Activated T-cell treated with anti-CD3 and anti-CD28 coated beads, Interleukin-2, amount 50 U/mL, for 1 hour (primary cell): ENCODE data around the gene XRCC5.
"Not testable (repeated sequence)": the region's sequence is repeated elsewhere in the genome, so short reads cannot be mapped to it uniquely, and the experiment has no call there.

Experiments
- DNase-seq: peaks from one replicate; pipeline ENCODE4 v3.0.0-alpha.2; 2020

Gene XRCC5

DNA sequence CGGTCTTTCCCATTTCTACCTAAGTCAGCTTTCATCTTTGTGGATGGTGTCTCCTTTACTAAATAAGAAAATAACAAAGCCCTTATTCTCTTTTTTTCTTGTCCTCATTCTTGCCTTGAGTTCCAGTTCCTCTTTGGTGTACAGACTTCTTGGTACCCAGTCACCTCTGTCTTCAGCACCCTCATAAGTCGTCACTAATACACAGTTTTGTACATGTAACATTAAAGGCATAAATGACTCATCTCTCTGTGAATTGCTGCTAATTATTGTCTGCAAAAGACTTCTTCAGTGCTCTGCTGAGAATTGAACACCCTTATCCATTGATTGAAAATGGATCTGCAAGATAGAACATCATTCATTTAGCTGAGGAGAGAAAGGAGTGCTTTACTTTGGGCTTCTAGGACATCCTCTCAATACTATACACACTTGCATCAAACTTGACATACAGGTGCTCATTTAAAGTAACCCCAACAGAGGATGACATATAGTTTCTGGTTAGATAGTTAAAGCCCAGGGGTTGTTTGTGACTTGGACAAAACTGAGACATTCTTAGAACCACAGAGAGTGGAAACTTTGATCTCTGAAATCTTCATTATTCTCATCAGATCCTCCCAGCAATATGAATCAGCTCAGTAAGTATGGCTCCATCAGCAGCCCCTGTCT lies 97.0 kb downstream of the XRCC5 start:
- DNase-seq = no peak

DNA sequence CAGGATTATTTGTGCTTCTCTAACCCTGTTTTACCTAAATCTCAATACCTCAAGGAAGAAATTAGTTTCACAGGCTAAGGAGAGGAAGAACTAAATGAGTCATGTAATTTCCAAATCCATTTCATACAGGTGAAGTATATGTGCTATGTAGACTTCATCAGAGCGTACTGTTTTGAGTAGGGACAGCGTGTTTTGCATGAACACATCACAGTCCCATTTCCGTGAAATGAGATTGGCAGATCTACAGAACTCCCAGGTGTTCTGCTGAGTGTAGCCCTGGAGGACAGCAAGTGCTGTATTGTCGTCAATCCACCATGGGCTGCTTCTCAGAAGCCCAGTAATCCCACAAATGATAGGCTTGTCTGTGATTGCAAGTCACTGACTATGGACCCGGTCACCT lies 97.7 kb downstream of the XRCC5 start:
- DNase-seq = no peak

DNA sequence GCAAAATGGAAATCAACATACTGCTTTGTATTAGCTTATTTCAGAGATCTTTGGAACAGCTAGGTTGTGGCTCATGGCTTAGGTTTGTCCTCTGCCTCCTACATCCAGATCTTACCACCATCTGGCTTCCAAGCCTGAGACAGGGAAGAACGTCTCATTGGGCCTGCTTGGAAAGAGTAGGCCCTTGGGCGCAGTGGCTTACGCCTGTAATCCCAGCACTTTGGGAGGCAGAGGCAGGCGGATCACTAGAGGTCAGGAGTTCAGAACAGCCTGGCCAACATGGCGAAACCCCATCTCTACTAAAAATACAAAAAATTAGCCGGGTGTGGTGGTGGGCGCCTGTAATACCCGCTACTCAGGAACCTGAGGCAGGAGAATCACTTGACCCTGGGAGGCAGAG lies 99.5 kb downstream of the XRCC5 start:
- not testable (repeated sequence) for DNase-seq

DNA sequence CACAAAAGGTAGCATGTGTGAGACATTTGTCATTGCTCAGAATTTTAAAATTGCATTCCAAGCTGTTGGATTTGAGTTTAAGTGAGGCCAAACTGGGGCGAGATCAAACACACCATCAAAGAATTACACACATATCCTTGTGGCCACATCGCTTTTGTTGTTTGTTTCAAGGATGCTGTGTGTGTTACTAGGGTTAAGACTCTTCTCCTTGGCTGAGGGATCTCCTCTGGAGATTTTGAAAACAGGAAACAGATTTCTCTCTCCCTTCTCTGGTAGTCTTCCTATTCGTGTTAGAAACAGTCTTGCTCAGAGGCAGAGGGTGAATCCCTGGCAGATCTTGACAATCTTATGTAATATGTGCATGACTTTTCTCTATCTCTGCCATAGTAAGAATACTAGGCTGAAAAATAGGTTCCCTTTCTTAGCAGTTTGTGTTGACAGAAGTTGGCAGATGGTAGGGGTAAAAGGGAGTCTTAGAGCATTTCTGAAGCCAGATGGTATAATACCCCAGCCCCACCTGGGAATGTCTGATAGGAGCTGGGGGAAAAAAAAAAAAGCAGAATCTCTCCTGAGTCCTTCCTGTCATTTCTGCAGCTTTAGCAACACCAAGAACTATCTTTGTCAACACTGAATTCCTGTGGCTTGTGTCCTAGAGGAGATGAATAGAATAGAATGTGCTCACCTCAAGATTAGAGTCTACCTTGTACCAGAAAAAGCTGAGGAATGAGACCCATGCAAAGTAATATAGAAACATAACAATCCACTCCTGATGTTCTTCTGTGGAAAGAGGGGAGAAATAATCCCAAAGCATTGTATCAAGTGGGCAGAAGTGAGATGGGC lies 101.8 kb downstream of the XRCC5 start:
- no peak for DNase-seq

DNA sequence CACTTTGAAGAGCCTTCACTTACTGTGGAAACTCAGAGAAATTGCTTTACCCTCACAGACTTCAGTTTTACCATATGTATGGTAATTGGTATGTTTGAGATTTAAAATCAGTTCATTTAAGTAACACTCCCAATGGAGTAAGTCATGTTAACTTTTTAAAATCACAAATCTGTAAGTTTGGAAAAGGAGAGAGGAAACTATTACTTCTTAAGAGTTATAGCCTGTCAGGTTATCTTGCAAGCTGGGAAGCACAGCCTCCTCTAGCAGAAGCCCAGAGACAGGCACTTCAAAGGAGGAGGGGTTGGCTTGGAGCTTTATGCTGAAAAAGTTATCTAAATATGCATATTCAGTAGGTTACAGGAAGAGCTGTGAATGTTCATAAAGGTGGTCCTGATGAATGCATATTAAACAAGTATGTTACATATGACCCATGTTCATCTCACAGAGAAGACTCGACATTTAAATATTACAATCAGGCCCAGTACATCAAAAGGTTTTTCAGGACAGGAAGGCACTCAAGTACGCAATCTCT lies 102.5 kb downstream of the XRCC5 start:
- no peak for DNase-seq

DNA sequence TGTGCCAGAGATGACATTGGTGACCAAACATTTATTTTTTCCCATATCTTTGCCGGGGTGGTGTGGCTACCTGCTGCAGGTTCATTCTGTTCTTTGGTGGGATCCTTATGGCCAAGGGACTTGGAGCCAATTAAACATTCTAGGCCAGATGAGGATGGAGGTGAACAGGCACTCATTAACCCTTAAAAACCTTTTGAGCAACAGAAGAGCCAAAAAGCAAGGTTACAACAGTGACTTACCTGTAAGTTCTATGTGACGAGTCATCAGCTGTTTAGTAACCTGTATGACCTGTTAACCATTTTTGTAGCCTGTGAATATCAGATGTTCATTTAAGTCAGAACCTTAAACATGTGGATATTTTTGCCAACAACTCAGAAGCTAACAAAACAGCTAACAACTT lies 105.6 kb downstream of the XRCC5 start:
- no peak for DNase-seq

DNA sequence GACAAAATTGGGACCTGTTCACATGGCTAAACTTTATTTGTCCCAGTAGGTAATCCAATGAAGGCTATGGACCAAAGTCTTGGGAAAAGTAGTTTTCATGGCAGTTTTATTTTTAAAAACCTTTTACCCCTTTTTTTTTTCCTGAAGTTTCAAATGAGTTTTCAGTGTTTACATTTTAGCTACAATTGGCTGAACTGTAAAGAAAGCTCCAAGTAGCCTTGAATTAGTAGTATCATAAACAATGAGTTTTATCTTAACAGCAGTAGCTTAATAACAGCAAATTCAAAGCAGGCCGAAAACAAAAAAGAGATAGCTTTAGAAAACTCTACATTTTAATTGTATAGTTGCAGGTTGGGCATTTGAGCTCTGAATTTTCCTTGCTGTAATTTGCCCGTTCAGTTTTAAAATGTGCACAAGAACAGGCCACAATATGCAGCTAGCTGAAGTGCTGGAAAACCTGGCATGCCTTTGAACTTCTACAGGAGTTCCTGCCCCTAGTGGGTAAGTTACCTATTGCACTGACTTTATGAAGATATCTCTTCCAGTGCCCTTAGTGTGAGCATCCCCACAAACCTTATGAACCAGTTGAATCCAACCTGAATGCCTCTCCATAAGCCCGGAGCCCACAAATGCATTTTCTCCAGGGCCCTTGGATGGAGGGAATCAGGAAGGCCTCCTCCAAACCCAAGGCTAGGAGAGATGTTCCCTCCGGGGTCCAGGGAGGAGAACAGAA lies 106.7 kb downstream of the XRCC5 start:
- no peak for DNase-seq

DNA sequence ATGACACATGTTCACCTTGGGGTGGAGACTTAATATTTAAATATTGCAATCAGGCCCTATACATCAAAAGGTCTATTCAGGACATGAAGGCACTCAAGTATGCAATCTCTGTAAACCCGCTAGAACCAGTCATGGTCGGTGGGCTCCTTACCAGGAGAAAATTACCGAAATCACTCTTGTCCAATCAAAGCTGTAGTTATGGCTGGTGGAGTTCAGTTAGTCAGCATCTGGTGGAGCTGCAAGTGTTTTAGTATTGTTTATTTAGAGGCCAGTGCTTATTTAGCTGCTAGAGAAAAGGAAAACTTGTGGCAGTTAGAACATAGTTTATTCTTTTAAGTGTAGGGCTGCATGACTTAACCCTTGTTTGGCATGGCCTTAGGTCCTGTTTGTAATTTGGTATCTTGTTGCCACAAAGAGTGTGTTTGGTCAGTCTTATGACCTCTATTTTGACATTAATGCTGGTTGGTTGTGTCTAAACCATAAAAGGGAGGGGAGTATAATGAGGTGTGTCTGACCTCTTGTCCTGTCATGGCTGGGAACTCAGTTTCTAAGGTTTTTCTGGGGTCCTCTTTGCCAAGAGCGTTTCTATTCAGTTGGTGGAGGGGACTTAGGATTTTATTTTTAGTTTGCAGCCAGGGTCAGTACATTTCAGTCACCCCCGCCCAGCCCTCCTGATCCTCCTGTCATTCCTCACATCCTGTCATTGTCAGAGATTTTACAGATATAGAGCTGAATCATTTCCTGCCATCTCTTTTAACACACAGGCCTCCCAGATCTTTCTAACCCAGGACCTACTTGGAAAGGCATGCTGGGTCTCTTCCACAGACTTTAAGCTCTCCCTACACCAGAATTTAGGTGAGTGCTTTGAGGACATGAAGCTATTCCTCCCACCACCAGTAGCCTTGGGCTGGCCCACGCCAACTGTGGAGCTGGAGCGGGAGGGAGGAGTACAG lies 108.1 kb downstream of the XRCC5 start:
- no peak for DNase-seq

DNA sequence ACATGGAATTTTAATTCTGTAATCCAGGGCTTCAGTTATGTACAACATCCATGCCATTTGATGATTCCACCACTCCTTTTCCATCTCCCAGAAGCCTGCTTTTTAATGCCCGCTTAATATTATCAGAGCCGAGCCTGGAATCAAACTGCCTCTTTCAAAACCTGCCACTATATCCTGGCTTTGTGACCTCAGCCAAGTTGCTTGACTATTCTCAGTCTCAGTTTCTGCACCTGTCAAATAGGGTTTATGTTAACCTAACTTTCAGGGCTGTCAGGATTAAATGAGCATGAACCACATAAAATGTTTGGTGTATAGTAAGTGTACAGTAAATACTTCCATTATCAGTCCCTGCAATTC lies 108.7 kb downstream of the XRCC5 start:
- DNase-seq = no peak

DNA sequence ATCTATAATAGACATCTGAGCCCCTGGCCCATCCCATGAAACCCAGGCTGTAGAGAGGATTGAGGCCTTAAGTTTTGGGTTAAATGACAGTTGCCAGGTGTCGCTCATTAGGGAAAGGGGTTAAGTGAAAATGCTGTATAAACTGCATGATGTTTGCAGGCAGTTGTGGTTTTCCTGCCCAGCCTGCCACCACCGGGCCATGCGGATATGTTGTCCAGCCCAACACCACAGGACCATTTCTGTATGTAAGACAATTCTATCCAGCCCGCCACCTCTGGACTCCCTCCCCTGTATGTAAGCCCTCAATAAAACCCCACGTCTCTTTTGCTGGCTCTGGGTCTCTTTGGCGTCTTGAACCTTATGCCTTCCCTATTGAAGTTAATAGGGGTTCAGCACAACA lies 110.7 kb downstream of the XRCC5 start:
- no peak for DNase-seq

DNA sequence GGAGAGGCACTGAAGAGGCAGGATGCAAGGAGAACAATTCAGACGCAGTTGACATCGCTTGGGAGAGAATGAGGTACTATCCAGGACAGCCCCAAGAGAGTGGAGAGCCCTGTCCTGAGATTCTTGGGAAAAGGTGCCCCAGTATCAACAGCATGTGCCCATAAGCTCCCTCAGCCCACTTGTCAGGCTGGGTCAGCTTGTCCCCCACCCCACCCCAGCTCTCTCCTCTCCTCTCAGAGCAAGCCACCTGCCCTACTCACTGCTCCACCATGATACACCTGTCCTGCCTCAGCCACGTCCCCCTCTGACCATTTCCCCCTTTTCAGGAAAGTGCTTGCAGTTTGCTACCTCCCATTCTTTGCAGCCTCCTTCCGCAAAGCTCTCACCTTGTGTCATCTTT lies 111.8 kb downstream of the XRCC5 start:
- no peak for DNase-seq

DNA sequence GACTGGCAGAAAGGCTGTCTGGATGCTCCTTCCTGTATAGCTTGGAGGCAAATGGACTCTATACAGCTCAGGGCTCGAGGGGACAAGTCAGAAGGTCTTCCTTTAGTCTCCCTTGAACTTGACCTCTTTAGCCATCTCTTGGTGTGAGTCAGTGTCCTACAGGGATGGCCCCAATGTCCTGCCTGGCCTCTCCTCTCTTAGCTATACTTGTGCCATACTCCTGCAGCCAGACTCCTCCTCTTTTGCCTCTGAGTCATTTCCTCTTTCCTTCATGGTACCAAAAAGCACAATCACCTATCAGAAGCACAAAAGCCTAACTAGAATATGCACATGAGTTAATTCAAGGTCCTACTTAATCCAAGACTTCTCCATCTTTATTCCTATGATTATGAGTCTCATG lies 112.7 kb downstream of the XRCC5 start:
- no peak for DNase-seq

DNA sequence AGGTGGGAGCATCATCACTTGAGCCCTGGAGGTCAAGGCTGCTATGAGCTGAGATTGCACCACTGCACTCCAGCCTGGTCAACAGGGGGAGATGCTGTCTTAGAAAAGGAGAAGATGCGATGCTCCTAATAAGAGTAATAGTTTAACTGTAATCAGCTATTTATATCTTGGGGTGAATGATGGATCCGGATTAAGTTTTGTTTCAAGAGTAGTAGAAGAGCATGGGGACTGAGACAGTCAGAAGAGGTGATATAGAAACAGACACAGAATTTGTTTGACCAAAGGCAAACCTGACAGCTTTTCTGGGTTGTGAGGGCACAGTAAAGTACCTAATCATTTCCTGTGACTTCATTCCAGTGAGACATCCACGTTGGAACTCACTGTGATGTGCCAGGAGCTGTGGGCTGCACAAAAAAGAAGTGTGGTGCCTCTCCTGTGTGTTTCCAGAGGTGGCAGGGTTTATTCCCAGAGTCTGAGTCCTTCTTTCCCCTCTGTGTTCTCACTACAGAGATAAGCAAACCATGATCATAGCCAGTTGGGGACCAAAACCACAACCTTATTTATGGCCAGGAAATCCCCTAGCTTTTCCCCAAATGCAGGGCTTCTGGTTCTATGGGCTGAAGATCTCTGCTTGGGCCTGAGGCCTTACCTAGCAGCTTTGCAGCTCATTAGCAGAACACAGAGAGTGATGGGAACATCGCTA lies 113.7 kb downstream of the XRCC5 start:
- no peak for DNase-seq

DNA sequence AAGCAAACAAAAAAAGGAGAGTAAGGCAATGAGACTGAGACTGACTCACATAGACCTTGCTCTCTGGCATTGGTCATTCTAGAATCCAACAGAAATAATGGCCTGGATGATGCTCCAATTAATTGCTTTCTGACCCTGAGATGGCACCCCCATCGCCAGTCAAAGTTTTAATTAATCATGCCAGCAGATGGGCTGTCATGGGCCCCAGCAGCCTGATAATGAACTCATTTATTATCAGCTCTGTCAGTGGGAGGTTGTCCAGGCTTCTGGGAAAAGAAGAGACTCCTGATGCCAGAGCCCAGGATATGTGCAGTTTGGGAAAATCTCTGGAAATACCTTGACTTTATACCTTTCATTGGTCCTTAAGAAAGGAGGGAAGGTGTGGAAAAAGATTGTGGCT lies 115.2 kb downstream of the XRCC5 start:
- no peak for DNase-seq

DNA sequence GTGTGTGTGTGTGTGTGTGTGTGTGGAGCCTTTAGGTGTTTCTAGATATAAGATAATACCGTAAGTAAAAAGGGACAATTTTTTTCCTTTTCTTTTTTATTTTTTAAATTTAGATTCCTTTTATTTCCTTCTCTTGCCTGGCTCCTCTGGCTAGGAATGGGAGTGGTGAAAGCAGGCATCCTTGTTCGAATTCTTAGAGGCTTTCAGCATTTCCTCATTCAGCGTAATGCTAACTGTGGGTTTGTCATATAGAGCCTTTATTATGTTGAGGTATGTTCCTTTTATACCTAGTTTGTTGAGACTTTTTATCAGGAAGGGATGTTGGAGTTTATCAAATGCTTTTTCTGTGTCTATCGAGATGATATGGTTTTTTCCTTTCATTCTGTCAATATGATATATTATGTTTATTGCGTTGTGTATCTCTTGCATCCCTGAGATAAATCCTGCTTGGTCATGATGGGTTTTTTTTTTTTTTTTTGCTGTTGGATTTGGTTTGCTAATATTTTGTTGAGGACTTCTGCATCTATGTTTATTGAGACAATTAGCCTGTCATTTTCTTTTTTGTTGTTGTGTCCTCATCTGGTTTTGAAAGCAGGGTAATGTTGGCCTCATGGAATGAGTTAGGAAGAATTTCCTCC lies 120.2 kb downstream of the XRCC5 start:
- DNase-seq = no peak

DNA sequence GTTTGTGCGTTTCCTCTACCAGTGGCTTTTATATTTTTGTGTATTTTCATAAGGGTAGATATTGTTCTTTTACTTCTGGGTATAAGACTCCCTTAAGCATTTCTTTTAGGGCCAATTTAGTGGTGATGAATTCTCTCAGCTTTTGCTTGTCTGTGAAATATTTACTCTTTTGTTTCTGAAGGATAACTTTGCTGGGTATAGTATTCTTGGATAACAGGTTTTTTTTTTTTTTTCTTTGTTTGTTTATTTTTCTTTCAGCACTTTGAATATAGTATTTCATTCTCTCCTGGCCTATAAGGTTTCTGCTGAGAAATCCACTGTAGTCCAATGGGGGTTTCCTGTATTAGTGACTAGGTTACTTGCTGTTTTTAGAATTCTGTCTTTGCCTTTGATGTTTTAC lies 122.7 kb downstream of the XRCC5 start:
- DNase-seq = no peak

DNA sequence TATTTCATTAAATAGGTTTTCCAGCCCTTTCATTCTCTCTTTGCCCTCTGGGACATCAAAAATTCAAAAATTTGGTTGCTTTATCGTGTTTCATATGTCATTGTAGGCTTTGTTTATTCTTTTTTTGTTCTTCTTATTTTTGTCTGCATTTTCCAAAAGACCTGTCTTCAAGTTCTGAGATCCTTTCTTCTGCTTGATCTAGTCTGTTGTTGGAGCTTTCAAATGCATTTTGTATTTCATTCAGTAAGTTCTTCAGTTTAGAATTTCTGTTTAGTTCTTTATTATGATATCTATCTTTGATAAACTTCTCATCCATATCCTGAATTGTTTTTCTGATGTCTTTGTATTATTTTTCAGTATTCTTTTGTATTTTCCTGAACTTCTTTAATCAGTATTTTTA lies 123.6 kb downstream of the XRCC5 start:
- DNase-seq = no peak

DNA sequence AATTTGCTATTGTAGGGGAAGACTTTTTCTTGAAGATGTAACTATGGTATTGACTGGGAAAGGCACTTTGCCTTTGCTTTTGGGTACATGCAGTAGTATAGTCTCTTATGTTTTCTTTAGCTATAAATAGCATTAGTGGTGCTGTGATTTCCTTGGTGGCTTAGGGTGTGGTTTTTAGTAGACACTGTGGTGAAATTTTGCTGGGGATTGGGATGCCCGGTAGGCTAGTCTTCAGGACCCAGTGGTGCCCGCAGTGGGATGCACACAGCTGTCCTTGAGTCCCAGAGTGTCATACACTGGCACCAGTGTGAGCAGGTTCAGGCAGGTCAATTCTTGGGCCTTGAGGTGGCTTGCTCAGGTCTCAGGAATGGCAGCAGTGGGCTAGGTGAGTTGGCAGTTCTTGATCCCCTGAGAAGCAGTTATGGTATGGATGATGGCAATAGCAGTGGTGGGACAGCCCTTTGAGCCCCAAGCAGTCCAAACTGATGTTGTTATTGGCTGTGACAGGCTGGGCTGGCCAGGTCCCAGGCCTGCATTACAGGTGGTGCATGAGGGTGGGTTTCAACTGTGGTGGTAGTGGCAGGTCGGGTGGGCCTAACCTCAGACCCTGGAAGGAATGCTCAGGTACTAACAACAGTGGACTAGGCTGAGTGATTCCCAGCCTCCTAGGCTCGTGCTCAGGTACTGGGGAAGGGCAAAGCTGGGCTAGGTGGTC lies 124.3 kb downstream of the XRCC5 start:
- no peak for DNase-seq

DNA sequence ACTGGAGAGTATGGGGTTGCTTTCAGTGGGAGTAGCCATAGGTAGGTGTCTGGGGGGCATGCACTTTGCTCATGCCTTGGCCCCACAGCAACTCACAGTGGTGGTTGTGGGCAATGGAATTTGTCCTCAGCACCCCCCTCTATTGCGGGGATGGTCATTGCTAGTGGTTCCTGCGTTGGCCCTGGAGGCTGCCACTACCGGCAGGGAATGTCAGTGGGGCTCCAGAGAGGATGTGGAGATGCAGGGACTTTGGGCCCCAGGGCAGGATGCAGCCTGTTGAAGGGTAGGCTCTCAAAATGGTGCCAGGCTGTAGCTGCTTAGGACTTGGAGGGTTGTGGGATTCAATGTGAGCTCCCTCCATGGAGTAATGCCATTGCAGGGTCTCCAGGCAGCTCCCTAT lies 125.0 kb downstream of the XRCC5 start:
- no peak for DNase-seq

DNA sequence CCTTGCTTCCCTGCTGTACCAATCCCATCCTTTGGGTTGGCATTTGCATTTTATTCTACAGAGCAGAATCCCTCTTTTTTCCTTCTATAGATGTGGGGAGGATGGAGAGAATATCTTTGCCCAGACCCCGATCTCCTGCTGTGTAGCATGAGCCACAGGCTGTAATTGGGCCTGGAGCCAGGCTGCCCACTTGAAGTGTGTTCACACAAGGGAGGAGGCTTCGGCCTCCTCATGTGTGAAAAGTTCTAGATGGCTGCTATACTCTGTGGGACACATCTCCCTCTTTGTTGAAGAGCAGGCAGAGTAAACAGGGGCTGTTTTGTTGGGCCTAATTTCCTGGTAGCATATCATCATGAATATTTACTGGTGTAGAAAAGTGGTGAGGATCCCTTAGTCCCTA lies 126.3 kb downstream of the XRCC5 start:
- no peak for DNase-seq

DNA sequence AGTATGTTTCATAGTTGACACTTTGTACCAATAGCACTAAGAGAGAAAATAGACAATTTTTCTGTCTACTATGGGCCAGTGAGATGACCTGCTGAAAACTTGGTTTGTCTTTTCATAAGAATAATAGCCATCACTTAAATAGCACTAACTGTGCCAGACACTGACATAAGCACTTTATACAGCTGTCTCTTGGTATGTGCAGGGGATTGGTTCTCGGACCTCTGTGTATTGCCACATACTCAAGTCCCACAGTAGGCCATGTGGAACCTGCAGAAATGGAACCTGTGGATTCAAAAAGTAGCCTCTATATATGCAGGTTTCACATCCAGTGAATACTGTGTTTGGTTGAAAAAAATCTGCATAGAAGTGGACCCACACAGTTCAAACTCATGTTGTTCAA lies 126.7 kb downstream of the XRCC5 start:
- DNase-seq = no peak
